Kidney (tissue), 14 donors: ENCODE results near the gene GRB14. TPM values are rescaled to one million over a fixed set of nuclear protein-coding genes. Genes with fewer than 3 reads are reported as not detected.

Experiments
- DNase-seq, 5 donors: peaks; one replicate each; pipeline ENCODE4 v3.0.0-alpha.2; 2013 to 2020
- FAIRE-seq: peaks from 2 replicates; lab custom pipeline; 2012; peaks lifted over from hg19 to GRCh38; lab: Jason Lieb, UNC
- H3K27ac ChIP-seq, 2 donors: one replicate each; pipeline ENCODE4 v1.7.0; 2013; ENCODE audit warnings: low read depth in 2 of 2, low read length in 2 of 2, inconsistent platforms in 1 of 2
- H3K27me3 ChIP-seq: one replicate; pipeline ENCODE4 v1.7.1; 2013; ENCODE audit warnings: low read length, inconsistent platforms; ENCODE audit not compliant: control insufficient read depth, insufficient read depth
- H3K36me3 ChIP-seq, 3 donors: one replicate each; pipeline versions ENCODE4 v1.7.0 to v1.7.1; 2013; ENCODE audit warnings: low read length in 3 of 3, control low read depth in 1 of 3, inconsistent platforms in 1 of 3; ENCODE audit not compliant: insufficient read depth in 3 of 3, control insufficient read depth in 2 of 3
- H3K4me1 ChIP-seq, 3 donors: one replicate each; pipeline versions ENCODE4 v1.7.0 to v1.7.1; 2013; ENCODE audit warnings: low read length in 3 of 3, inconsistent platforms in 1 of 3, low read depth in 1 of 3; ENCODE audit not compliant: control insufficient read depth in 2 of 3, insufficient read depth in 2 of 3
- H3K4me3 ChIP-seq, 3 donors: one replicate each; pipeline versions ENCODE4 v1.7.0 to v1.8.1; 2013; ENCODE audit warnings: low read length in 3 of 3, control low read depth in 1 of 3, inconsistent platforms in 1 of 3
- H3K9ac ChIP-seq, 3 donors: one replicate each; pipeline versions ENCODE4 v1.7.0 to v1.7.1; 2013; ENCODE audit warnings: low read length in 3 of 3, control low read depth in 1 of 3, inconsistent platforms in 1 of 3
- H3K9me3 ChIP-seq, 3 donors: one replicate each; pipeline versions ENCODE4 v1.7.0 to v1.7.1; 2013; ENCODE audit warnings: low read length in 3 of 3, control low read depth in 1 of 3, inconsistent platforms in 1 of 3; ENCODE audit not compliant: control insufficient read depth in 2 of 3, insufficient read depth in 1 of 3
- CTCF ChIP-seq: IDR thresholded peaks from 3 replicates; pipeline ENCODE4 v1.5.1; 2012; ENCODE audit warnings: mild to moderate bottlenecking, moderate library complexity, borderline replicate concordance; ENCODE audit not compliant: insufficient read depth; ENCODE audit errors: extremely low read depth
- intact Hi-C: fragments of 100-400 bp; cut with DNase I; formaldehyde crosslinking; loops from one replicate; pipeline ENCODE4 v1.11.1; 2022
- polyA plus RNA-seq: library from polyadenylated mRNA; stranded (reverse); fragments of 350-450 nt; fragmentation: Illumina TruSeq; extraction: RNeasy Lipid Tissue Mini Kit (QIAGEN cat#74804); gene quantifications from one replicate; pipeline ENCODE4 v1.2.3, GENCODE V29; 2014; ENCODE audit warnings: low read depth, low replicate concordance; ENCODE audit not compliant: insufficient read depth
- total RNA-seq: library from RNA; stranded (reverse); fragmentation: NEBNext Ultra II Directional; extraction: Animal tissue kit (Norgen Biotek cat#: 25700); gene quantifications from one replicate; pipeline ENCODE4 v1.2.1, GENCODE V29; 2021
- donor health status: control.
- donor health status: control.
- donor health status: control.
- donor health status: control.
- donor health status: control.
- donor health status: DM: yes; HTN: yes; CAD: no.
- donor health status: Normal renal cell carcinoma (clear cell type).

The GRB14 gene
- total and polyA plus RNA-seq, 2 donors from 2014 or later = 41.7 to 71.3 TPM

- TF ChIP-seq CTCF = no peak
- FAIRE-seq (no peak), DNase-seq (no peak)
- peak overlapping the region; percentile 12 to 69 for H3K27ac ChIP-seq
- no peaks in the 10 kb centered on the region for H3K36me3 ChIP-seq
- H3K4me3 ChIP-seq = no peak overlapping the region
- peak overlapping the region in 1 of 3 donors; percentile 10 for H3K9ac ChIP-seq
- intact Hi-C loops = no loop called here
- H3K27me3 ChIP-seq = no peaks in the 10 kb centered on the region
- peaks cover 0 to 6% (median 3%) of the 10 kb centered on the region in 3 donors for H3K4me1 ChIP-seq
- no peaks in the 10 kb centered on the region for H3K9me3 ChIP-seq
These were observed 58.6 kb downstream of the GRB14 start for GRCh38 chr2:164562666-164563065.

- TF ChIP-seq CTCF = no peak
- peaks cover 0 to 6% (median 3%) of the 10 kb centered on the region in 3 donors for H3K4me1 ChIP-seq
- H3K27ac ChIP-seq = peak overlapping the region in 1 of 2 donors; percentile 9
- FAIRE-seq (no peak), DNase-seq (no peak)
- intact Hi-C loops = no loop called here
- no peaks in the 10 kb centered on the region for H3K27me3 ChIP-seq
- H3K9me3 ChIP-seq = no peaks in the 10 kb centered on the region
- H3K36me3 ChIP-seq = no peaks in the 10 kb centered on the region
- peak overlapping the region in 1 of 3 donors; percentile 12 for H3K4me3 ChIP-seq
- peak overlapping the region in 1 of 3 donors; percentile 47 for H3K9ac ChIP-seq
These were observed 59.3 kb downstream of the GRB14 start for GRCh38 chr2:164561991-164562390.

- peak overlapping the region; percentile 1 to 9 for H3K27ac ChIP-seq
- FAIRE-seq = no peak
- intact Hi-C loops = no loop called here
These were observed 59.9 kb downstream of the GRB14 start for GRCh38 chr2:164561416-164561815.

More at GRCh38 chr2:164561416-164561815, 59.9 kb downstream of the GRB14 start:
- Histone ChIP-seq H3K9me3 (no peaks in the 10 kb centered on the region), H3K9ac (peak overlapping the region in 1 of 3 donors; percentile 47), H3K4me3 (peak overlapping the region in 2 of 3 donors; percentile 12 to 33), H3K36me3 (no peaks in the 10 kb centered on the region), H3K27me3 (no peaks in the 10 kb centered on the region), H3K4me1 (peaks cover 0 to 6% (median 3%) of the 10 kb centered on the region in 3 donors)
- no peak for TF ChIP-seq CTCF
- DNase-seq = no peak
